Measurements from ENCODE around the gene TSSK6. TPM values are rescaled to one million over a fixed set of nuclear protein-coding genes. Genes with fewer than 3 reads are reported as not detected.

TSSK6 gene
- total RNA-seq, 1 experiment from 2014 or later = 4.5 TPM

DNA sequence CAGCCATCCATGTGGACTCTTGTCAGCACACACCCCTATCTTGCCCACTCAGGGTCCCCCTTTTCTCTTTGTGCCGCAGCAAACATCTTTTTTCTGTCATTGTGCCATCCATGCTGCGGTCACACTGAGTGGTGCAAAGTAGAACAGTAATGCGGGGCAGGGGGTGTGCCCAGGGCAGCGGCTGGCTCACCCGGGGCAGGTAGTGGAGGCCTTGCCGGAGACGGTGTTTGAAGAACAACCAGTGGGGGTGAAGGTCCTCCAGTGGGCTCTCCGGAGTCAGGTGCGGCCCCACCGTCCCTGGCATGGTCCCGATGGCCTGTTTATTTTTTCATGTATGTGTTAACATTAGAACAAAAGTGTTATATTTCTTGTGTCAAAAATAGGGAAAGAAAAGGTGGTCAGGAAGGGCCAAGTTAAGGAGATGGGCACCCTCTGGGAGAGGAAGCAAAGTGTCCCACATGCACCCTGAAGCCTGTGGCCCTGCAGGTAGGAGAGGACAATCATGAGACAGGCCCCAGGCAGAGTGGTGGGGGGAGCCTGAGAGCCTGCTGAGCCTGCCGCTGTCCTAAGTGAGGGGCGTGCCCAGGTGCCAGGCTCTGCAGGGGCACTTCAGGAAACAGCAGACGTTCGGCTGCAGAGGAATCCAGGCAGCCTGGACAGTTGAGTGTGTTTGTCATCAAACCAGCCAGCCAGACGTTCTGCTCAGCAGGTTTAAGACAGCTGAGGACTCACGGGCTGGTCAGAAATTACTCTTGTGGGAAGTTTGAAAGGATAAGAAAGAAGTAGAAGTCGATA lies 12.3 kb downstream of the TSSK6 start:
- POLR2A ChIA-PET (ENCODE audit: unreplicated experiment) = no interaction called here
- no peak for ATAC-seq

DNA sequence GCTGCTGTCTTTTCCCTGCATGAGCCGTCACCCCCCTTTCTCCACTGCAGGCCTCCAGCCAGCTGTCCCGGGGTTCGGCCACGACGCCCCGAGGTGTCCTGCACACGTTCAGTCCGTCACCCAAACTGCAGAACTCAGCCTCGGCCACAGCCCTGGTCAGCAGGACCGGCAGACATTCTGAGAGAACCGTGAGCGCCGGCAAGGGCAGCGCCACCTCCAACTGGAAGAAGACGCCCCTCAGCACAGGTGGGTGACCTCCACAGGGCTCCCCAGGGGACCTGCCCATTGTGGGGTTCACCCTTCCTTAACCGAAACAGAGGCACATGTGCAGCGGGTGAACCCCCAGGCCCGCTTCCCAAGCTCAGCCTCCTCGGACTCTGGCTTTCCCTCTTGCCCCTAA lies 13.1 kb downstream of the TSSK6 start:
- no TSS peak for BruUV-seq (replicated peaks)

More for the DNA sequence above, 12.3 kb downstream of the TSSK6 start:
- CTCF ChIA-PET = no interaction called here
- Histone ChIP-seq H3K9me2 (replicated peaks; ENCODE audit: low read length) (no peaks in the 10 kb centered on the region), H2AFZ (ENCODE audit: low read length) (no peak overlapping the region), H3F3A (ENCODE audit: low read length, unreplicated experiment) (no peaks in the 10 kb centered on the region), H3K4me3 (ENCODE audit: low read length) (no peak overlapping the region), H3K9ac (ENCODE audit: low read length) (no peak overlapping the region), H3K36me3 (ENCODE audit: low read depth, low read length) (peaks cover 40% of the 10 kb centered on the region), H3K79me2 (ENCODE audit: low read length) (no peaks in the 10 kb centered on the region), H3K27me3 (ENCODE audit: low read length) (no peaks in the 10 kb centered on the region), H3K4me1 (ENCODE audit: insufficient read depth, low read length) (no peaks in the 10 kb centered on the region), H3K27ac (ENCODE audit: low read length) (no peak overlapping the region), H4K20me1 (ENCODE audit: low read length) (no peaks in the 10 kb centered on the region), H3K4me2 (ENCODE audit: low read length) (no peak overlapping the region), H3K9me3 (ENCODE audit: low read length) (no peaks in the 10 kb centered on the region)
- no TSS peak for BruUV-seq (replicated peaks)
- intact Hi-C loops (cut with micrococcal nuclease) = no loop called here
- no peak for DNase-seq
- TF ChIP-seq, protein P1, sequence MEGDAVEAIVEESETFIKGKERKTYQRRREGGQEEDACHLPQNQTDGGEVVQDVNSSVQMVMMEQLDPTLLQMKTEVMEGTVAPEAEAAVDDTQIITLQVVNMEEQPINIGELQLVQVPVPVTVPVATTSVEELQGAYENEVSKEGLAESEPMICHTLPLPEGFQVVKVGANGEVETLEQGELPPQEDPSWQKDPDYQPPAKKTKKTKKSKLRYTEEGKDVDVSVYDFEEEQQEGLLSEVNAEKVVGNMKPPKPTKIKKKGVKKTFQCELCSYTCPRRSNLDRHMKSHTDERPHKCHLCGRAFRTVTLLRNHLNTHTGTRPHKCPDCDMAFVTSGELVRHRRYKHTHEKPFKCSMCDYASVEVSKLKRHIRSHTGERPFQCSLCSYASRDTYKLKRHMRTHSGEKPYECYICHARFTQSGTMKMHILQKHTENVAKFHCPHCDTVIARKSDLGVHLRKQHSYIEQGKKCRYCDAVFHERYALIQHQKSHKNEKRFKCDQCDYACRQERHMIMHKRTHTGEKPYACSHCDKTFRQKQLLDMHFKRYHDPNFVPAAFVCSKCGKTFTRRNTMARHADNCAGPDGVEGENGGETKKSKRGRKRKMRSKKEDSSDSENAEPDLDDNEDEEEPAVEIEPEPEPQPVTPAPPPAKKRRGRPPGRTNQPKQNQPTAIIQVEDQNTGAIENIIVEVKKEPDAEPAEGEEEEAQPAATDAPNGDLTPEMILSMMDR (conservative IDR thresholded peaks at IDR 0.05; ENCODE audit: low read depth, low read length) = no peak
- no peak for TF ChIP-seq EZH2phosphoT487 (IDR thresholded peaks at IDR 0.05; ENCODE audit: borderline replicate concordance, low read length)
- TF ChIP-seq EZH2 (IDR thresholded peaks at IDR 0.05; ENCODE audit: low read length, unreplicated experiment) = no peak

More for the DNA sequence above, 13.1 kb downstream of the TSSK6 start:
- Histone ChIP-seq H3K36me3 (ENCODE audit: low read depth, low read length) (peaks cover 40% of the 10 kb centered on the region), H3K27me3 (ENCODE audit: low read length) (no peaks in the 10 kb centered on the region), H3K4me3 (ENCODE audit: low read length) (no peak overlapping the region), H3F3A (ENCODE audit: low read length, unreplicated experiment) (no peaks in the 10 kb centered on the region), H3K79me2 (ENCODE audit: low read length) (no peaks in the 10 kb centered on the region), H3K9ac (ENCODE audit: low read length) (no peak overlapping the region), H3K4me1 (ENCODE audit: insufficient read depth, low read length) (no peaks in the 10 kb centered on the region), H3K27ac (ENCODE audit: low read length) (no peak overlapping the region), H3K9me2 (replicated peaks; ENCODE audit: low read length) (no peaks in the 10 kb centered on the region), H3K9me3 (ENCODE audit: low read length) (no peaks in the 10 kb centered on the region), H2AFZ (ENCODE audit: low read length) (no peak overlapping the region), H4K20me1 (ENCODE audit: low read length) (no peaks in the 10 kb centered on the region), H3K4me2 (ENCODE audit: low read length) (no peak overlapping the region)
- POLR2A ChIA-PET (ENCODE audit: unreplicated experiment) = no interaction called here
- ATAC-seq (no peak), DNase-seq (no peak)
- intact Hi-C loops (cut with micrococcal nuclease) = no loop called here
- CTCF ChIA-PET = no interaction called here
- TF ChIP-seq, protein P1 (conservative IDR thresholded peaks at IDR 0.05; ENCODE audit: low read depth, low read length) = no peak
- TF ChIP-seq EZH2 (IDR thresholded peaks at IDR 0.05; ENCODE audit: low read length, unreplicated experiment) = no peak
- TF ChIP-seq EZH2phosphoT487 (IDR thresholded peaks at IDR 0.05; ENCODE audit: borderline replicate concordance, low read length) = no peak

All from PC-3 (cell line).